Kidney epithelial cell (primary cell): ENCODE results near the gene PRKG1. TPM values are rescaled to one million over a fixed set of nuclear protein-coding genes. Genes with fewer than 3 reads are reported as not detected.
A peak's percentile ranks its signal among the peaks of the same experiment; 100 is the strongest.
"Not testable (repeated sequence)": the region's sequence is repeated elsewhere in the genome, so short reads cannot be mapped to it uniquely, and the experiment has no call there.

Source experiments
- DNase-seq: peaks from one replicate; pipeline ENCODE4 v3.0.0-alpha.2; 2010; ENCODE audit warnings: low read depth
- H3K27me3 ChIP-seq: 2 replicates; pipeline ENCODE4 v1.6.0; 2011; ENCODE audit warnings: low read length; ENCODE audit not compliant: control insufficient read depth, insufficient read depth
- H3K36me3 ChIP-seq: 2 replicates; pipeline ENCODE4 v1.5.1; 2011; ENCODE audit warnings: low read length; ENCODE audit not compliant: control insufficient read depth, insufficient read depth
- H3K4me3 ChIP-seq: 2 replicates; pipeline ENCODE4 v1.5.1; 2011; ENCODE audit warnings: low read depth, mild to moderate bottlenecking, control low read depth, low read length
- CTCF ChIP-seq: IDR thresholded peaks from 2 replicates; pipeline ENCODE4 v1.5.1; 2011; ENCODE audit warnings: mild to moderate bottlenecking, moderate library complexity, low read length, control low read depth, inconsistent platforms; ENCODE audit not compliant: insufficient read depth, poor library complexity, severe bottlenecking
- total RNA-seq: library from RNA; depleted of rRNA; stranded (reverse); fragments of >200 nt; gene quantifications from 2 replicates; pipeline ENCODE4 v1.2.3, GENCODE V29; 2015

The PRKG1 gene
- total RNA-seq, 1 donor from 2014 or later, result 1.3 TPM

GRCh38 chr10:52232561-52233350 is 1158.5 kb downstream of the PRKG1 start:
- Histone ChIP-seq H3K27me3 (no peaks in the 10 kb centered on the region), H3K36me3 (no peaks in the 10 kb centered on the region), H3K4me3 (peak overlapping the region; percentile 31)
- no peak for DNase-seq
- TF ChIP-seq CTCF, result no peak

GRCh38 chr10:52233351-52233991 is 1159.2 kb downstream of the PRKG1 start:
- not testable (repeated sequence) for DNase-seq, H3K27me3 ChIP-seq, H3K36me3 ChIP-seq
- peak overlapping the region; percentile 31 for H3K4me3 ChIP-seq

- Histone ChIP-seq H3K4me3 (no peak overlapping the region), H3K27me3 (no peaks in the 10 kb centered on the region), H3K36me3 (no peaks in the 10 kb centered on the region)
- no peak for TF ChIP-seq CTCF
- DNase-seq, result no peak
These were observed 1165.5 kb downstream of the PRKG1 start for GRCh38 chr10:52239771-52240170.

- DNase-seq, result no peak
- no peaks in the 10 kb centered on the region for H3K27me3 ChIP-seq
- no peak overlapping the region for H3K4me3 ChIP-seq
- H3K36me3 ChIP-seq, result no peaks in the 10 kb centered on the region
- no peak for TF ChIP-seq CTCF
These were observed 1171.3 kb downstream of the PRKG1 start for GRCh38 chr10:52245547-52245946.

- H3K4me3 ChIP-seq, H3K27me3 ChIP-seq, DNase-seq, H3K36me3 ChIP-seq: not testable (repeated sequence)
These were observed 1173.6 kb downstream of the PRKG1 start for GRCh38 chr10:52247929-52248328.

GRCh38 chr10:52248697-52249306 is 1174.5 kb downstream of the PRKG1 start:
- no peaks in the 10 kb centered on the region for H3K36me3 ChIP-seq
- no peaks in the 10 kb centered on the region for H3K27me3 ChIP-seq
- no peak for DNase-seq
- no peak for TF ChIP-seq CTCF
- H3K4me3 ChIP-seq, result no peak overlapping the region
